Hematopoietic multipotent progenitor cell (in vitro differentiated cells): ENCODE data around the gene MAP2. TPM values are rescaled to one million over a fixed set of nuclear protein-coding genes. Genes with fewer than 3 reads are reported as not detected.

ENCODE experiments used
- DNase-seq, 3 donors: peaks; one replicate each; pipeline ENCODE4 v3.0.0-alpha.2; 2011 to 2015; ENCODE audit warnings: low read depth in 2 of 3, low spot score in 2 of 3
- total RNA-seq: library from RNA; depleted of rRNA; stranded (reverse); fragments of >200 nt; gene quantifications from one replicate; pipeline ENCODE4 v1.2.3, GENCODE V29; 2012

Gene MAP2
- total RNA-seq, 1 donor, result under 0.01 TPM

- no peak for DNase-seq
Measured at GRCh38 chr2:209688385-209688784, 264.5 kb downstream of the MAP2 start.

GRCh38 chr2:209690029-209690754 lies 266.3 kb downstream of the MAP2 start:
- DNase-seq, result no peak

- no peak for DNase-seq
Measured at GRCh38 chr2:209694748-209695147, 270.9 kb downstream of the MAP2 start.

GRCh38 chr2:209696836-209697711 lies 273.2 kb downstream of the MAP2 start:
- DNase-seq, result no peak

GRCh38 chr2:209702775-209703174 lies 278.9 kb downstream of the MAP2 start:
- no peak for DNase-seq

GRCh38 chr2:209713219-209713618 lies 289.4 kb downstream of the MAP2 start:
- no peak for DNase-seq

GRCh38 chr2:209719034-209719433 lies 295.2 kb downstream of the MAP2 start:
- DNase-seq, result no peak

- no peak for DNase-seq
Measured at GRCh38 chr2:209721497-209721896, 297.6 kb downstream of the MAP2 start.

GRCh38 chr2:209726311-209726710 lies 302.5 kb downstream of the MAP2 start:
- no peak for DNase-seq

GRCh38 chr2:209727077-209727476 lies 303.2 kb downstream of the MAP2 start:
- DNase-seq, result no peak

GRCh38 chr2:209734805-209735204 lies 311.0 kb downstream of the MAP2 start:
- DNase-seq, result no peak

GRCh38 chr2:209741953-209742352 lies 318.1 kb downstream of the MAP2 start:
- DNase-seq, result no peak

GRCh38 chr2:209753020-209753419 lies 329.2 kb downstream of the MAP2 start:
- no peak for DNase-seq

- no peak for DNase-seq
Measured at GRCh38 chr2:209757163-209757562, 333.3 kb downstream of the MAP2 start.

- no peak for DNase-seq
Measured at GRCh38 chr2:209761566-209761965, 337.7 kb downstream of the MAP2 start.

- DNase-seq, result no peak
Measured at GRCh38 chr2:209762563-209762962, 338.7 kb downstream of the MAP2 start.

- DNase-seq, result no peak
Measured at GRCh38 chr2:209763106-209763505, 339.3 kb downstream of the MAP2 start.

- no peak for DNase-seq
Measured at GRCh38 chr2:209766613-209767012, 342.8 kb downstream of the MAP2 start.

- DNase-seq, result no peak
Measured at GRCh38 chr2:209767316-209767715, 343.5 kb downstream of the MAP2 start.

- DNase-seq, result no peak
Measured at GRCh38 chr2:209768557-209768956, 344.7 kb downstream of the MAP2 start.

- peak in 2 of 3 donors; percentile 57 to 69 for DNase-seq
Measured at GRCh38 chr2:209771474-209772289, 347.8 kb downstream of the MAP2 start, which contains the start of gene UNC80. TSS of gene UNC80 (plus strand) at chr2:209771832. CDS start at chr2:209772073, 241 bp downstream.
